GM12878 (cell line): ENCODE data around the gene VSIG10.

Experiments
- BHLHE40 ChIP-seq, 2 experiments: fragments of 450-650 bp in 1 of 2; IDR thresholded peaks; 2 replicates each; pipeline ENCODE4 v1.6.1; 2011 to 2017; ENCODE audit warnings: low read depth in 2 of 2, borderline replicate concordance in 1 of 2, improper control_type of control experiment in 1 of 2, low read length in 1 of 2, mild to moderate bottlenecking in 1 of 2
- TF ChIP-seq, protein P1 (sequence below), 3 experiments: IDR thresholded peaks in 2 of 3; conservative IDR thresholded peaks in 1 of 3; 2 replicates each; pipeline ENCODE4 v1.5.1; 2011; ENCODE audit warnings: low read depth in 3 of 3, low read length in 3 of 3, mild to moderate bottlenecking in 3 of 3, control low read depth in 2 of 3, moderate library complexity in 2 of 3, inconsistent platforms in 1 of 3, mixed read lengths in 1 of 3; ENCODE audit not compliant: control insufficient read depth in 2 of 3, insufficient read depth in 1 of 3; ENCODE audit errors: extremely low read depth in 1 of 3

DNA sequence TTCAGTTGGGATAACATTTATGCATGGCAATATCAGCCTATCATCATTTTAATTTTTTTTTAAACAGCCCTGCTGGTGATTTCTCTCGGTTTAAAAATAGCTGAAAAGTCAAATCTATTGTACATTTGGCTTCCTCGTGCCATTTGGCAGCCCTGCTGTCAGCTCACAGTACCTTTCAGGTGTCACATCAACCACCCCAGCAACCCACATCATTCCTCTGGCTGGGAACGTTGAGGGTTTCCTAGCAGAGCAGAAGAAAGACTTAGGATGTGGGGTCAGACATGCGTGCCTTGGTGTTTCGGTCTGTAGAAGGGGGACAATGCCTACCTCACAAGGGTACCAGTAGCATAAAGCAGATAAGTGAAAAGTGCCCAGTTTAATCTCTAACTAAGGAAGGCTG is 47.9 kb upstream of the VSIG10 start:
- no peak for TF ChIP-seq BHLHE40 (IDR thresholded peaks at IDR 0.05; ENCODE audit: borderline replicate concordance in 1 of 2, low read depth in 2 of 2, low read length in 1 of 2)
- TF ChIP-seq, protein P1, sequence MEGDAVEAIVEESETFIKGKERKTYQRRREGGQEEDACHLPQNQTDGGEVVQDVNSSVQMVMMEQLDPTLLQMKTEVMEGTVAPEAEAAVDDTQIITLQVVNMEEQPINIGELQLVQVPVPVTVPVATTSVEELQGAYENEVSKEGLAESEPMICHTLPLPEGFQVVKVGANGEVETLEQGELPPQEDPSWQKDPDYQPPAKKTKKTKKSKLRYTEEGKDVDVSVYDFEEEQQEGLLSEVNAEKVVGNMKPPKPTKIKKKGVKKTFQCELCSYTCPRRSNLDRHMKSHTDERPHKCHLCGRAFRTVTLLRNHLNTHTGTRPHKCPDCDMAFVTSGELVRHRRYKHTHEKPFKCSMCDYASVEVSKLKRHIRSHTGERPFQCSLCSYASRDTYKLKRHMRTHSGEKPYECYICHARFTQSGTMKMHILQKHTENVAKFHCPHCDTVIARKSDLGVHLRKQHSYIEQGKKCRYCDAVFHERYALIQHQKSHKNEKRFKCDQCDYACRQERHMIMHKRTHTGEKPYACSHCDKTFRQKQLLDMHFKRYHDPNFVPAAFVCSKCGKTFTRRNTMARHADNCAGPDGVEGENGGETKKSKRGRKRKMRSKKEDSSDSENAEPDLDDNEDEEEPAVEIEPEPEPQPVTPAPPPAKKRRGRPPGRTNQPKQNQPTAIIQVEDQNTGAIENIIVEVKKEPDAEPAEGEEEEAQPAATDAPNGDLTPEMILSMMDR (IDR thresholded peaks at IDR 0.05 in 2 of 3, conservative IDR thresholded peaks at IDR 0.05 in 1 of 3; ENCODE audit: control insufficient read depth in 2 of 3, extremely low read depth in 1 of 3, insufficient read depth in 1 of 3, low read depth in 3 of 3, low read length in 3 of 3) = no peak
